ENCODE results near the gene LMAN2. TPM values are rescaled to one million over a fixed set of nuclear protein-coding genes. Genes with fewer than 3 reads are reported as not detected.

The LMAN2 gene
- total RNA-seq, 1 experiment from 2014 or later, result 106 TPM

GRCh38 chr5:177327539-177328522, 23.6 kb downstream of the LMAN2 start:
- no peaks in the 10 kb centered on the region for H3K27me3 ChIP-seq (ENCODE audit: insufficient read depth, low read length)
- no peak overlapping the region for H3K14ac ChIP-seq (ENCODE audit: insufficient read depth, low read length)
- no peaks in the 10 kb centered on the region for H3K79me1 ChIP-seq (ENCODE audit: insufficient read depth, low read depth, low read length, poor library complexity, severe bottlenecking)
- H2BK120ac ChIP-seq (ENCODE audit: low read depth, low read length, poor library complexity, severe bottlenecking), result no peak overlapping the region
- no peak overlapping the region for H3T11ph ChIP-seq (ENCODE audit: low read length)
- H2BK15ac ChIP-seq (ENCODE audit: low read depth, low read length), result no peak overlapping the region
- no peak overlapping the region for H3K9ac ChIP-seq (ENCODE audit: extremely low read depth, insufficient read length, low read length)
- H3K4ac ChIP-seq (ENCODE audit: low read depth, low read length), result no peak overlapping the region
- Mint-ChIP-seq H3K4me3 (no peak overlapping the region; a peak in 1 of 5 replicates), H3K27ac (peak overlapping the region; percentile 72 to 94 (median 84); a peak in 5 of 7 replicates), H3K4me1 (peaks cover 25 to 34% of the 10 kb centered on the region in 2 experiments), H3K9me3 (no peaks in the 10 kb centered on the region), H3K27me3 (ENCODE audit: low read depth) (no peaks in the 10 kb centered on the region), H3K36me3 (ENCODE audit: insufficient read depth in 1 of 3, low read depth in 3 of 3) (peaks cover 0 to 42% (median 36%) of the 10 kb centered on the region in 3 experiments; a peak in 6 of 7 replicates)
- H4K20me1 ChIP-seq (ENCODE audit: control insufficient read depth, insufficient read depth, insufficient read length), result peaks cover 2% of the 10 kb centered on the region
- H4K91ac ChIP-seq (ENCODE audit: insufficient read length, low read depth, low read length), result no peak overlapping the region
- DNase-seq, result peak; percentile 30
- H4K8ac ChIP-seq (replicated peaks; ENCODE audit: insufficient read length, low read depth, low read length), result no peak overlapping the region
- H3K79me2 ChIP-seq (ENCODE audit: insufficient read depth, low read length), result no peaks in the 10 kb centered on the region
- no peaks in the 10 kb centered on the region for H3K23me2 ChIP-seq (ENCODE audit: insufficient read length, low read depth, low read length, poor library complexity, severe bottlenecking)
- no CpG with 5 or more reads among the region's 28 CpGs for WGBS (ENCODE audit: extremely low coverage, insufficient read length, low lambda C conversion rate)
- H3K56ac ChIP-seq (ENCODE audit: insufficient read length, low read depth, low read length), result no peak overlapping the region
- H2BK12ac ChIP-seq (ENCODE audit: insufficient read length, low read depth, low read length), result peak overlapping the region; percentile 12
- no peak overlapping the region for H2AK5ac ChIP-seq (ENCODE audit: insufficient read length, low read length)
- no peak for TF ChIP-seq CTCF (conservative IDR thresholded peaks at IDR 0.05)
- H3K4me1 ChIP-seq (ENCODE audit: insufficient read depth, low read length), result peaks cover 9% of the 10 kb centered on the region; the same call in 1 of the 2 replicates
- no peak overlapping the region for H2AFZ ChIP-seq (ENCODE audit: low read length)
- H2BK5ac ChIP-seq (ENCODE audit: insufficient read length, low read length), result no peak overlapping the region
- no peak overlapping the region for H3K23ac ChIP-seq (ENCODE audit: insufficient read length, low read depth, low read length)
- no peak overlapping the region for H3K27ac ChIP-seq (ENCODE audit: insufficient read length, low read depth, low read length)
- H3K9me3 ChIP-seq (ENCODE audit: control insufficient read depth, low read depth, low read length), result no peaks in the 10 kb centered on the region
- H2BK20ac ChIP-seq (ENCODE audit: low read depth, low read length, poor library complexity, severe bottlenecking), result no peak overlapping the region
- H3K18ac ChIP-seq (ENCODE audit: insufficient read length, low read depth, low read length), result no peak overlapping the region
- H3K4me2 ChIP-seq (ENCODE audit: insufficient read depth, insufficient read length, low read length), result no peak overlapping the region
- no peak overlapping the region for H4K5ac ChIP-seq (ENCODE audit: insufficient read length, low read depth, low read length)
